NCI-H345 treated with DMSO at 0.1 percent for 48 hours (cell line): ENCODE results near the gene LAP3.
"Not testable (repeated sequence)": the region's sequence is repeated elsewhere in the genome, so short reads cannot be mapped to it uniquely, and the experiment has no call there.

Experiments used
- DNase-seq: peaks from one replicate; lab custom pipeline; 2025; ENCODE audit not compliant: unreplicated experiment; lab: John Stamatoyannopoulos, UW

LAP3 gene

DNA sequence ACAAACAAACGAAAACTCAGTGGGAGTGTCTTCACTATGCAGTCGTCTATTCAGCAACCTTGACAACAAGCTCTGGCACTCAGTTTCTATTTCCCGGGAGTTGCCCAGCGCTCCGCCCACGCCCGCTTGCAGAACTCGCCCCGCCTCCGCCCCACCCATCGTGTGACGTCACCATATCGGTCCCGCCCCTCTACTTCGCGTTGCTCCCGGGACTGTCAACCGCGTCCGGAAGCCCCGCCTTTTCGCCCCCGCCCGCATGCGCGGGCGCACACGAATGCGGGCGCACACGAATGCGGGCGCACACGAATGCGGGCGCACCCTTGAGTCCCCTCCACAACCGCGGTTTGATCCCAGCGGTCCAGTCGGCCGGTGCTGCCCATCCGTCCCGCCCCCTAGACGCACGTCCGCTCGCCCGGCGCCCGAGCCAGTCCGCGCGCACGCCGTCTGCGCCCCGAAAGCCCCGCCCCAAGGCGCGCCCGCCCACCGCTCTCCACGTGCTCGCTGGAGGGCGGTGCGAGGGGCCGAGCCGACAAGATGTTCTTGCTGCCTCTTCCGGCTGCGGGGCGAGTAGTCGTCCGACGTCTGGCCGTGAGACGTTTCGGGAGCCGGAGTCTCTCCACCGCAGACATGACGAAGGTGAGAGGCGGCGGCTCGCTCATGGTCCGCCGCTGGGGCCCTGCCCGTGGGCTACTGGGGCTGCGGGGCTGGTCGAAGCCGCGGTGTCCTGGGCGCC lies at the start of gene LAP3:
Gene LAP3, plus strand, starts transcription at position 267 of the 733 bp plus-strand sequence. Its CDS starts 268 bp downstream, at position 535.
- peak; percentile 59 for DNase-seq

DNA sequence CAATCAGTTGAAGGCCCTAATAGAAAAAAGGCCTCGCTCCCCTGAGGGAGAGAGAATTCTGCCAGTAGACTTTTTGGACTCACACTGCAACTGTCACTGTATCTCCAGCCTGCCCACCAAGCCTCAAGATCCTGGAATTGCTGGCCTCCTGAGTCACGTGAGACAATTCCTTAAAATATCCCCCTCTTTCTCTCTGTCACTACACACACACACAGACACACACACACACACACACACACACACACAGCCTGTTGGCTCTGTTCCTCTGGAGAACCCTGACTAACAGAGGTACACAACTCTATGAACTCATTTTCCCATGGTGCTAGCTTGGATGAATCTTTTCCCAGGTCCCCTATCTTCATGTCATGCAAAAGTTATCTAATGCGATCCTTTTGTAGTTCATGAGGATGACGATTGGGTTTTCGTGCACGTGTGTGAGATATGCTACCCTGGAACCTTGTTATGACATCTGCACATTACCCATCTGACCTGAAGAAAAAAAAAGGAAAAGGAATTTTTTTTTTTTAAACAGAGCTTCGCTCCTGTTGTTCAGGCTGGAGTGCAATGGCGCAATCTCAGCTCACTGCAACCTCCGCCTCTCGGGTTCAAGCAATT lies 48.3 kb upstream of the LAP3 start:
- no peak for DNase-seq

DNA sequence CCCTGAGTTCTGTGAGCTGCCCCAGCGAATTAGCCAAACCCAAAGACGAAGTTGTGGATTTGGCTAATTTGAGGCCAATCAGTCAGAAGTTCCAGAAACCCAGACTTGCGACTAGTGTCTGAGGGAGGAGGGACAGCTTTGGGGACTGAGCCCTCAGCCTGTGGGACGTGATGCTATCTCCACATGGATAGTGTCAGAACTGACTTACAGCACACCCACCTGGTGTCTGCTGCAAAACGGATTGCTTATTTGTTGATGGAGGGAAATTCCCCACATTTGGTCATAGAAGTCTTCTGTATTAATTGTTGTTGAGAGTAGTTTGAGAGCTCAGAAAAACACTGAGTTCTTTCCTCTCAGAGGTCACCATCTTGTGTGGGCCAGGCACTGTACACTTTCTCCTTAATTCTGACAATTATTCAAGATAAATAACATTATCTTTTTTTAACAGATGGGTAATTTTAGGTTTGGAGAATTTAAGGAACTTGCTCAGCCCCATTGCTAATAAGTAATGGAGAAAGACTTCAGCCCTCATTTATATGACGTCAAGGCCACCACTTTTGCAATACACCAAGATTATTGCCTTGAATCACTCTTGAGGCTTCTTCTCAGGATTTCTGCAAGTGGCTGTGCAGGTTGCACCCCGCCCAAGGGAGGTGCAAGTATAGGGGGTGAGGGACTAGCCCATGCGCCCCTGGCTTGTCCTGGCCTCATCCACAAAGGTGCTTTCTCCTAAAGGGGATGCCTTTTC lies 45.3 kb upstream of the LAP3 start:
- DNase-seq: no peak

DNA sequence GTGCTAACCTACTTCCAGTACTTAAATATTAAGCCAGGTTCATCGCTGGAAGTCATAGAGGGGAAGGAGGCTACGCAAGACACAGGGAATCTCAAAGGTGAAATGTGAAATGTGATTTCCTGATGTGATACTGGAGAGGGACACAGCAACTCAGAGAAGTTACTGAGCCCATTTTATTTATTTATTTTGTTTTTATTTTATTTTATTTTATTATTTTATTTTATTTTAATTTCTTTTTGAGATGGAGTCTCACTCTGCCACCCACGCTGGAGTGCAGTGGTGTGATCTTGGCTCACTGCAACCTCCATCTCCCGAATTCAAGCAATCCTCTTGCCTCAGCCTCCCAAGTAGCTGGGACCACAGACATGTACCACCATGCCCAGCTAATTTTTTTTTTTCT lies 42.3 kb upstream of the LAP3 start:
- DNase-seq: no peak

DNA sequence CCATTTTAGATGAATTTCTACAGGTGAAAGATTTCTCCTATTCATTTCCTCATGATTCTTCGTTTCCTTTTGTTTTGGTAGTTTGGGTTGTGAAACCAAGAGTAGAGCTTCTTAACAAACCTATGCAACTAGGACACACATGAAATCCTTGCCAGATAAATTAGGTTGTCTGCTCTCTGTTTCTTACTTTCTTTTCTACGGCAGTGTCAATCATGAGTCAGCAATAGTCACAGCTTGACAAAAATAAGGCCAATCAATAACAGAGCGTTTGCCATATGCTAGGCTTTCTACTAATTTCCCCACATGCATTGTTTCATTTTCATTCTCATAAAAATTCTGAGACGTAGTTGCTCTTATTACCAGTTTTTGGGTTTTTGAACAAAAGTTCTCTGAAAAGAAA lies 41.8 kb upstream of the LAP3 start:
- DNase-seq: no peak

DNA sequence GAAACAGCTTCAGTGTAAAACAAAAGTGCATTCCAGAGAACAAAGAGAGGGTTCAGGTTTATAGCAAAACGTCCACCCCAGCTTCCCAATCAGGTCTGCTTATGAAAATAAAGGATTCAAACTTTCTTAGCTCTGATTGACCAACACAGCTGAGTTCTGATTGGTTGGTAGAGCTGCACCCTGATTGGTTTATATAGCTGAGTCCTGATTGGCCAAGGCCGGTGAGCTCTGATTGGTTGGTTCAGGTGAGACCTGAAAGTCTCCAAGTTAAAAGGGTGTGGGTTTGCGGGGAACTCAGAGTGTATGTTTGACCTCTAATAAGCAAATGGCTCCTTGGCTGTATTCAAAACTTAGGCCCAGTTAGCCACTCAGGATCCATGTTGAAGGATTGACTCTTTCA lies 41.1 kb upstream of the LAP3 start:
- DNase-seq: no peak

DNA sequence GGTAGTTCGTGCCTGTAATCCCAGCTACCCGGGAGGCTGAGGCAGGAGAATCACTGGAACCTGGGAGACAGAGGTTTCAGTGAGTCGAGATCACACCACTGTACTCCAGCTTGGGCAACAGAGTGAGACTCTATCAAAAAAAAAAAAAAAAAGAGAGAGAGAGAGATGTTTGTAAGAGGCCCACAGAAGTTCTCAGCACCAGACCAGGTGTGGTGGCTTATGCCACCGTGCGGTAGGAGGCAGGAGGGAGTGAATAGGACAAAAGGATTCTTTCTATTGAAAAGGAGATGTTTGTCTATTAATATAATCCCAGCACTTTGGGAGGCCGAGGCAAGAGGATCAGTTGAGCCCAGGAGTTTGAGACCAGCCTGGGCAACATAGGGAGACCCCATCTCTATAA lies 39.9 kb upstream of the LAP3 start:
- DNase-seq: not testable (repeated sequence)

DNA sequence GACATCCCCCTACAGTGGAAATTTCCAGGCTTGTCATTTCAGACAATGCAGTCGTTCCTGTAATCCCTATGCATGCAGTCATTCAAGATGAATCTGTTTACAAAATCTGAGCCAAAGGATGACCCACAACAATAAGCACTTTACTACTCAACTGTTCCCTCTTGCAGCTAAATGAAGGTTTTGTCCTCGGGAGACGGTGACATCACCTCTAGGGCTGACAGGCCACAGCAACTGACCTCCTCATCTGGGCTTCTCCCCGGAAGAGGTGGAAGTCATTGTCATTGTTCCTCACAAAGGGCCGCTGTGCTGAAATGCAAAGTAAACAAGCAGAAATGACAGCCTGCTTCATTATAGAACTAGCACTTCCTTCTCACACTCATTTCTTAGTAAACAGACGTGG lies 32.8 kb upstream of the LAP3 start:
- DNase-seq: no peak

DNA sequence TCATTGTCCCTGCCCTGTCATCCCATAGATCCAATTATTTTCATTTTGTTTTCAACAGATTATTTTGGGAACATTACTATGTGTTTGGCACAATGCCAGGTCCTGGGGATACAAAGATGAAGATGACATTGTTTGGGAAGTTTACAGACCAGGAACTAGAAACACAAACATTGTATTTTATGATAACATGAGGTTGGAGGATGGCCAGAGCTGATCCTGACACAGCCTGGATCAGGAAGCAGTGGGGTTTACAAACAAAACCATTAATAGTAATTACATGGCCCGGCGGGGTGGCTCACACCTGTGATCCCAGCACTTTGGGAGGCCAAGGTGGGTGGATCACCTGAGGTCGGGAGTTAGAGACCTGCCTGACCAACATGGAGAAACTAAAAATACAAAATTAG lies 32.2 kb upstream of the LAP3 start:
- DNase-seq: peak; percentile 24

DNA sequence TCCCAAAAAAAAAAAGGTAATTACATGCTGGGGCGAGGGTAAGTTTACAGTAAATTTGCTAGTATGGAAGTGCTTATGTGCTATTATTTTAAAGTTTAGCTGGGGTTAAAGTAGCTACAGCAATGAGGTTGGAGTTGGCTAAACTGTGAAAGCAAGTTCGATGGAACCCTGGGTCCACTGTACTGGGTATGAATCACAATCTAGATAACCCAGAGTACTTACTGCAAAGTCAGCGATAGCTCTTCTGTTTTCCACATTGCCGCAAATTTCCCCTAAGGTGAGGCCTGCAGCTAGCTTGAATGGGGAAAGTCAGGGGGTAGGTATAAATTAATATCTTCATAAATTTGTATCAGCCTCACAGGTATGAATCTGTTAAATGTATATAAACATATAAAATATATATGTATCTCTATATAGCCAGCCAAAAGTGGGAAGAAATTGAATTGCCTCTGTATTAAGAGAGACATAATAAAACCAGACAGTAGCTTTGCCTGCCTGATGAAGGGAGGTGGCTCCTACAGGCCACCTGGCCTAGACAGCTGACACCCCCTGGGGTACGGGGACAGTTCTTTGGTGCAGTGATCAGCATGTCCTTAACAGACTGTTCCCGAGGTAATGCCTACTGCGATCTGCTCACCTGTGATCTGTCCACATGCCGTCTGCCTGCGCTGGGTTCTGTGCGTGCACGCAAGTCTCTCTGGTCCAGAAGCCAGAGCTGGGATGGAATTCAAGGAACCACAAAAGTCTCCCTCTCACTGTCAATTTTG lies 31.4 kb upstream of the LAP3 start:
- DNase-seq: no peak

DNA sequence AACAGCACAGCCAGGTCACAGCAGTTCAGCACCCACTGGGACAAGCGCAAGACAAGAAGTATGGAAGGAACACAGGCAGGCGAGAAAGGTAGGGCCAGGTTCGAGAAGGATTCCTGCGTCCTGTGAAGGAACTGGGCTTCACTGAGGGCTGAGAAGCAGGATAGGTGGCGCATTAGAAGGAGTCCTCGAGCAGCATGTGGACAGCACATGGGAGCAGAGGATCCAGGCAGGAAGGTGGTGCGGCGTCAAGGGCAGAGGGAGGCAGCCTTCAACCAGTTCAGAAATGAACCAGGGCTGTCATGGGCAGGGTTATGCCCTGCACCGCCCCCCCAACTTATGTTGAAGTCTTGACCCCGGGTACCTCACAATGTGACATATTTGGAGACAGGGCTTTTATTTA lies 30.8 kb upstream of the LAP3 start:
- DNase-seq: no peak

DNA sequence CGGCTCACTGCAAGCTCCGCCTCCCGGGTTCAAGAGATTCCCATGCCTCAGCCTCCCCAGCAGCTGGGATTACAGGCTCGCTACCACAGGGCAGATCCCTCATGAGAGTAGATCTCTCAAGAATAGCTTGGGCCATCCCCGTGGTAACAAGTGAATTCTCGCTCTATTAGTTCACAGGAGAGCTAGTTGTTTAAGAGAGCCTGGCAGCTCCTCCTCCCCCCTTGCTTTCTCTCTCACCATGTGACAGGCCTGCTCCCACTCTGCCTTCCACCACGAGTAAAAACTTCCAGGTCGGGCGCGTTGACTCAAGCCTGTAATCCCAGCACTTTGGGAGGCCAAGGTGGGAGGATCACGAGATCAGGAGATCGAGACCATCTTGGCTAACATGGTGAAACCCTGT lies 30.3 kb upstream of the LAP3 start:
- DNase-seq: no peak

DNA sequence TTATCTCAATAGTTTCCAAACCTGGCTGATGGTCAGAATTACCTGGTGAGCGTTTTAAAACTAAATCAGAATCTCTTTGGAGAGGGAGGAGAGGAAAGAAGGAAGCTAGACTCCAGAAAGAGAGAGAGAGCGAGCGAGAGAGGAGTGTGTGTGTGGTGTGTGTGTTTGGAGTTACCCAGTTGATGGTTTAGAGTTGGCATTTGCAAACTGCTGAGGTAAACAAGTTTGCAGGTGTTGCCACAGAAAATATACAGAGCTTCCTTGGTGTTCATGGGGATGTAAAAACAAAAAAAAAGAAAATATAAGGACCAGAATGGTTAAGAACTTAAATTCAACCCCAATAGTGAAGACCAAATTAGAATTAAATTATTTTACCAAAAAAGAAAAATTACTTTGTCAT lies 26.4 kb upstream of the LAP3 start:
- no peak for DNase-seq

DNA sequence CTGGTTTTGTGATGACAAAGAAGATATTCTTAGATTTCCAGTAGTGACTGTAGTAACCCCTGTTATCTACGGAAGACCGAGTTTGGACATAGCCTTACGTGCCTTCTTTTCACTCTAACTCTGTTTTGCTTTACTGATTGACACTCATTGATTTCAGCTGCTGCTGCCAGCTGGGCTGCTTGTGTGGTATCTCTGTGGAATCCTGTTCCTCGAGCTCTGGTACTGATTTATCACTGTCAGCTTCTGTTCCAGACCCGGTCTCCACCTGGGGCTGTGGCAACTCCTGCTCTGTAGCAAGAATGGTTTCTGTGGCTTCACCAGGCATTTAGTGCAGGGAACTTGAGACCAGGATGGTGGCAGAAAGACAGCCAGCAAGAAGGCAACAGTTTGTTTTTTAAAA lies 24.6 kb upstream of the LAP3 start:
- no peak for DNase-seq

DNA sequence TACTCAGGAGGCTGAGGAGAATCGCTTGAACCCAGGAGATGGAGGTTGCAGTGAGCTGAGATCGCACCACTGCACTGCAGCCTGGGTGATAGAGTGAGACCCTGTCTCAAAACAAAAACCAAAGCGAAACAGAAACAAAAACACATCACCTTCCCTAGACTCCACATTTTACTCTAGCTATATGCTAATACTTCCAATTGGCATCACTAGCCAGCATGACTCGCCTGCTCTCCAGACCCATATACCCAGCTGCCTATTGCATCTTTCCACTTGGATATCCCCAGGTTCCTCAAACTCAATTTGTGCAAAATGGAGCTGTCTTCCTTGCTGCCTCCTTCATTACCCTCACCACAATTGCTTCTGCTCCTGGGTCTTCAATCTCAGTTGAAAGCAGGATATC lies 22.4 kb upstream of the LAP3 start:
- no peak for DNase-seq

DNA sequence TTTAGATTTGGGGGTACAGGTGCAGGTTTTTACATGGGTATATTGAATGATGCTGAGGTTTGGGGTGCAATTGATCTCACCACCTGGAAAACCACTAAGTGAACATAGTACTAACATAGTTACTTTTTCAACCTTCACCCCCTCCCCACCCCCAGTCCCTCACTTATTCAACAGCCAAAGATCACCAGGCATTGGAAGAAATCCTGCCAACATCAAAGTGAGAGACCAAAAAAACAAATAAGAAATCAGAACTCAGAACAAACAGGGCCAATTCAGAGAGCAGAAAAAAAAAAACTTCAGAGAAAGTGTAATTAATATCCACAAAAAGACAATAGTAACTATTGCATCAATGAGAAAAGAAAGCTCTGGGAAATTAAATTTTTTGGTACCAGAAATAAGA lies 20.5 kb upstream of the LAP3 start:
- no peak for DNase-seq

DNA sequence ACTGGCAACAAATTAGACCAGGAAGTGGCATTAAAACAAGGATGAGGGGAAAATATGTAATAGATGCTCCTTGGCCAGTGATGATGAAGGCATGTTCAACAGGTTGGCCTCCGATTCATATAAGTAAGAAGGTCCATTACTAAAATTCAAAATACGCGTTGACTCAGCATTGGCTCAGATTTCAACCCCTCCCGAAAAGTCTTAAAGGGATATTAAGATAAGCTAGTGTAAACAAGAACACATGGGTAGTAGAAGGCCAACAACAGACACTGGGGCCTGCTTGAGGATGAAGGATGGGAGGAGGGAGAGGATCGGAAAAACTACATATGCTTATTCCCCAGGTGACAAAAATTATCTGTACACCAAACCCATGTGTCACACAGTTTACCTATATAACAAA lies 19.1 kb upstream of the LAP3 start:
- DNase-seq: no peak

DNA sequence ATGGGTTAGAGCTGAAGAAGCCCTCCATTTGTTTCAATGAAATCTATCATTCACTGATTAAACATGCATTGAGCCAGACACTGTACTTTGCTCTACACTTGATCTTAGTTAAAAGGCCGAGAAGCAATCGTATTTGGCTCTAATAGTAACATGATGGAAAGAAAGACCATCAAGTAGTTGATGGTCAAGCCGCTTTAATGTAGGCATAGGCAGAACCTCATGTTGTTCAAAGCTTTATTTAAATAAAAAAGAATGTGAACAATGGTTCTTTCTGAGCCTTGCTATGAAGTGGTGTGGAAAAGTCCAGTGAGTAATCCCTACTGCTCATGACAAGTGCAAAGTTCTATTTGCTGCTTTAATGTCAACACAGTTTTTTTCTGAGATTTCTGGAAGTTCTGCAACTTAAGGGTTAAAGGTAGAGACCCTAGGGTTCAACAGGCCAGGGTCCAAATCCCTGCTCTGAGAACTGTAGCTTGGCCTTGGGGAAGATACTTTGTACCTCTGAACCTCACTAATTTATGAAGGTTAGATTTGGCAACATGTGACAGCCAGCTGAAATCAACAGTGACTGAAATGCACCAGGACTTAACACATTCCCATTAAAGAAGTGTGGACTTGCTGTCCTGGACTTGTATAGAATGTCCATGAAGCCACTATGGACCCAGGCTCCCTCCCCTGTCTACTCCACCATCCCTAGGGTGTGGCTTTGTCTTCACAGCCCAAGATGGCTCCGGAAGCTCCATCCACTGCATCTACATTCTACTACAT lies 17.9 kb upstream of the LAP3 start:
- DNase-seq: no peak

DNA sequence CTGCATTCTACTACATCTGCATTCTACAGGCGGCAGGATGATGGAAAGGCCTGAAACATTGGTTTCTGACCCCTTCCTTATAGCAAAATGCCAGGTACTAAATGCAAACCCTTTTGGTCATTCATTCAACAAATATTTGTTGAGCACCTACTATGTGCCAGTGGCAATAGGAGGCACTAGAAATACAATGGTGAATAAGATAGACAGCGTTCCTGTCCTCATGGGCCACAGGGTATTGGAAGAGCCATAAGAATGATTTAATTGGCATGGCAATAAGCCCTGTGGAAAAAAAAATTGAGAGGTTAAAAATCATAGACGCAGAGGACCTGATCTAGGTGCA lies 17.3 kb upstream of the LAP3 start:
- no peak for DNase-seq

DNA sequence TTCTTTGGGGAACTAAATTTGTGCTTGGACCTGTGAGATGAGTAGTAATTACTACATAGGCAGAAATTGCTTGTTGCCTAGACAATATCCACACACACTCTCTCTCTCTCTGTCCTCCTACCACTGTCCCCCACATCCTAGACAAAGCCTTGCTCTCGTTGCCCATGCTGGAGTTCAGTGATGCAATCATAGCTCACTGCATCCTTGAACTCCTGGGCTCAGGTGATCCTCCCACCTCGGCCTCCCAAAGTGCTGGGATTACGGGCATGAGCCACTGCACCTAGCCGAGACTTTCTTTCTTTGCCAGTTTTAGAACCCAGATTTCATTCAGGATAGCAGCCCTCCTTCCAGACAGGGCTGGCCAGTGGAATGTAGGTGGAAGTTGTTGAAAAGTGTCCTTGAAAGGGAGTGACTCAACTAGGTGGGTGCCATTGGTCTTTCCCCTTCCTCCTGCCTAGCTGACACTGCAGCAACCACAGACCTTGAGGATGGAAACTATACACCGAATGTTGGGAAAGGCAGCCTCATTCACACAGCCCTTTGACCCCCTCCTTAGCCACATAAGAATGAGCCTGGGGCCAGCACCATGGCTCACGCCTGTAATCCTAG lies 16.8 kb upstream of the LAP3 start:
- DNase-seq: no peak
